Activated T-helper 1 cell treated with anti-CD3 and anti-CD28 coated beads, Interleukin-2, amount 50 U/mL, for 16 hours (primary cell): Measurements from ENCODE around the gene NDUFS8.
A peak's percentile ranks its signal among the peaks of the same experiment; 100 is the strongest.
"Not testable (repeated sequence)": the region's sequence is repeated elsewhere in the genome, so short reads cannot be mapped to it uniquely, and the experiment has no call there.

Source experiments
- DNase-seq, 2 donors: peaks; one replicate each; pipeline ENCODE4 v3.0.0-alpha.2; 2020; ENCODE audit warnings: low read depth in 1 of 2, low spot score in 1 of 2

The NDUFS8 gene

GRCh38 chr11:68030318-68031143 is at the start of gene NDUFS8:
Gene NDUFS8, plus strand, starts transcription at chr11:68030681. Its CDS starts 1,471 bp downstream, at chr11:68032152.
- peak; percentile 91 to 93 for DNase-seq

GRCh38 chr11:67981226-67981625 is 49.3 kb upstream of the NDUFS8 start:
- not testable (repeated sequence) for DNase-seq

GRCh38 chr11:67982255-67982857 is 48.1 kb upstream of the NDUFS8 start:
- not testable (repeated sequence) for DNase-seq

GRCh38 chr11:67983951-67984350 is 46.5 kb upstream of the NDUFS8 start:
- DNase-seq: no peak

GRCh38 chr11:67985302-67985701 is 45.2 kb upstream of the NDUFS8 start:
- DNase-seq: not testable (repeated sequence)

GRCh38 chr11:67990546-67991346 is 39.7 kb upstream of the NDUFS8 start:
- not testable (repeated sequence) for DNase-seq

- not testable (repeated sequence) for DNase-seq
Measured at GRCh38 chr11:67991347-67992121, 38.9 kb upstream of the NDUFS8 start.

- DNase-seq: peak in 1 of 2 donors; percentile 32
Measured at GRCh38 chr11:67993821-67994220, 36.7 kb upstream of the NDUFS8 start.

- not testable (repeated sequence) for DNase-seq
Measured at GRCh38 chr11:67994387-67994786, 36.1 kb upstream of the NDUFS8 start.

GRCh38 chr11:67995129-67995528 is 35.4 kb upstream of the NDUFS8 start:
- DNase-seq: not testable (repeated sequence)

- DNase-seq: not testable (repeated sequence)
Measured at GRCh38 chr11:67995579-67995978, 34.9 kb upstream of the NDUFS8 start.

- no peak for DNase-seq
Measured at GRCh38 chr11:67996051-67996450, 34.4 kb upstream of the NDUFS8 start.

GRCh38 chr11:67996622-67997474 is 33.6 kb upstream of the NDUFS8 start:
- no peak for DNase-seq

- no peak for DNase-seq
Measured at GRCh38 chr11:67997475-67997921, 33.0 kb upstream of the NDUFS8 start.

- DNase-seq: no peak
Measured at GRCh38 chr11:67998150-67999045, 32.1 kb upstream of the NDUFS8 start.

GRCh38 chr11:67999201-67999629 is 31.3 kb upstream of the NDUFS8 start:
- DNase-seq: no peak

- DNase-seq: no peak
Measured at GRCh38 chr11:67999704-68000103, 30.8 kb upstream of the NDUFS8 start.

- no peak for DNase-seq
Measured at GRCh38 chr11:68002575-68002937, 27.9 kb upstream of the NDUFS8 start.
